ENCODE results near the gene PIP4K2A.

PIP4K2A gene

DNA sequence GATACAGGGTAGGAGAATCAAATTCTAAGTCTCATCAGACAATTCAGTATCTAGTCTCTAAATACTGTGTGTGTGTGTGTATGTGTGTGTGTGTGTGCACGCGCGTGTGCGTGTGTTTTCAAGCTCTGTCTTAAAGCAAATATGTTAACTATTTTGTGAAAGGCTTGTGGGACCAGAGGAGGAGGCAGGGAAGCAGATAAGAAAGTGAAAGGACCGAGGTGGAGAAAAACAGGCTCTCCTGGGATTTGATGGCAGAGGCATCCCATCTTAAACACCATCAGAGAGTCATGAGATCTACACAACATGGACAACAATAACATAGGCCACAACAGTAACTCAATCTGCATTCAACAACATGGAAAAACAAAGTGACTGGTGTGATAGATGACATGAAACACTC is 67.1 kb downstream of the PIP4K2A start:
- DNase-seq (ENCODE audit: low read depth): no peak
- TF ChIP-seq, protein P1, sequence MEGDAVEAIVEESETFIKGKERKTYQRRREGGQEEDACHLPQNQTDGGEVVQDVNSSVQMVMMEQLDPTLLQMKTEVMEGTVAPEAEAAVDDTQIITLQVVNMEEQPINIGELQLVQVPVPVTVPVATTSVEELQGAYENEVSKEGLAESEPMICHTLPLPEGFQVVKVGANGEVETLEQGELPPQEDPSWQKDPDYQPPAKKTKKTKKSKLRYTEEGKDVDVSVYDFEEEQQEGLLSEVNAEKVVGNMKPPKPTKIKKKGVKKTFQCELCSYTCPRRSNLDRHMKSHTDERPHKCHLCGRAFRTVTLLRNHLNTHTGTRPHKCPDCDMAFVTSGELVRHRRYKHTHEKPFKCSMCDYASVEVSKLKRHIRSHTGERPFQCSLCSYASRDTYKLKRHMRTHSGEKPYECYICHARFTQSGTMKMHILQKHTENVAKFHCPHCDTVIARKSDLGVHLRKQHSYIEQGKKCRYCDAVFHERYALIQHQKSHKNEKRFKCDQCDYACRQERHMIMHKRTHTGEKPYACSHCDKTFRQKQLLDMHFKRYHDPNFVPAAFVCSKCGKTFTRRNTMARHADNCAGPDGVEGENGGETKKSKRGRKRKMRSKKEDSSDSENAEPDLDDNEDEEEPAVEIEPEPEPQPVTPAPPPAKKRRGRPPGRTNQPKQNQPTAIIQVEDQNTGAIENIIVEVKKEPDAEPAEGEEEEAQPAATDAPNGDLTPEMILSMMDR (IDR thresholded peaks at IDR 0.05; ENCODE audit: low read depth, low read length, missing control alignments): no peak
- H3K4me3 ChIP-seq (ENCODE audit: low read depth, low read length): no peak overlapping the region

DNA sequence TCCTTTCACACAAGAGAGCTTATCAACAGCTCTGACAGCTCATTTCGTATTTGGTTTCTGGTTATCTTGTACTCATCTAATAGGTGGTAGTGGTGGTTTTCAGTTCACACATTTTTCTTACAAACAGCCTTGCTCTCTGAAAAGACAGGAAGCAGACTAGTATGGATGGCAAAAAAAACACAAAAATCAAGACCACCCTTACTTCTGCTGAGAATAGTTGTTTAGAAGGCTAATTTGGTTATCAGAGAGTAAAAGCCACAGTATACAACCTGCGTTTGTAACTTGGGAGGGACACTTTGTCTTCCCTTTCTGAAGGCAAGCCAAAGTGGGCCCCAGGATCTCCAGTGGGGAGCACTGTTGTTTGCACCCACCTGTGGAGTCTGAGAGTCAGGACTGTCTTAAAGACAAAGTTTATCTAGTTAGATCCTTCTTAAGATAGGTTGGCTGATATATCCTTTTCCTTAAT is 68.0 kb downstream of the PIP4K2A start:
- TF ChIP-seq, protein P1 (IDR thresholded peaks at IDR 0.05; ENCODE audit: low read depth, low read length, missing control alignments): no peak
- DNase-seq (ENCODE audit: low read depth): no peak
- H3K4me3 ChIP-seq (ENCODE audit: low read depth, low read length): no peak overlapping the region

DNA sequence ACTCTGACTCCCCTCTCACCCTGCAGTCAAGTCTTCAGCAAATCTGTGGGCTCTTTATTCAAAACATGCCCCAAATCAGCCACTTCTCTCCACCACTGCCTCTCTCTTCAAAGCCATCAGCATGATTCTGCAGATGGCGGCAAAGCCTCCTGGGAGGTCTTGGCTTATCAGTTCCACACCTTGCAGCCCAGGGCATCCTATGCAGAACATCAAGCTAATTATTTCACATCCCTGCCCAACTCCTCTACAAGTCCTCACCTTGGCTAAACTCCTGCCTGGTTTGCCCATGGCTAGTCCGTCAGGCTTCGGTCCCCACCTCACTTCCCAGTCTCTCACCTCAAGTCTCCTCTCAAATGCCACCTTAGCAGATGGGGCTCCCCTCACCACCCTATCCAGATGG is 70.2 kb downstream of the PIP4K2A start:
- DNase-seq (ENCODE audit: low read depth): no peak
- TF ChIP-seq, protein P1 (IDR thresholded peaks at IDR 0.05; ENCODE audit: low read depth, low read length, missing control alignments): no peak
- H3K4me3 ChIP-seq (ENCODE audit: low read depth, low read length): no peak overlapping the region

DNA sequence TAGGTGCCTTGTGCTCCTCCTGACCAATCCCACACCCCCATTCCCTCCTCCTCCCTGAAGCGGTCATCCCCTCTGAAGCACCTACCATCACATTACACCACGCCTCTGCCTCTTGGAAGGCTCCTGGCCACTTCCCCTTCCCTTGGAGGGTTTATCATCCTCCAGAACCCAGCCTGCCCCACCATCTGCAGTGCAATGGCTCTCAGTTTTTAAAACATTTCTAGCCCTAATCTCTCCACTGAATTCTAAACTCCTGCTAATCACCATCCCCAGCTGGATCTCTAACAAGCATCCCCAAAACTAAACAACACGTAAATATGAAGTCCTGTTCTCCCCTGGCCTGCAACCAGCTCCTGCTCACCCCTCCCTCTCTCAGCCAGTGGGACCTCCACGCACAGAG is 70.6 kb downstream of the PIP4K2A start:
- DNase-seq (ENCODE audit: low read depth): no peak
- TF ChIP-seq, protein P1 (IDR thresholded peaks at IDR 0.05; ENCODE audit: low read depth, low read length, missing control alignments): no peak
- no peak overlapping the region for H3K4me3 ChIP-seq (ENCODE audit: low read depth, low read length)

DNA sequence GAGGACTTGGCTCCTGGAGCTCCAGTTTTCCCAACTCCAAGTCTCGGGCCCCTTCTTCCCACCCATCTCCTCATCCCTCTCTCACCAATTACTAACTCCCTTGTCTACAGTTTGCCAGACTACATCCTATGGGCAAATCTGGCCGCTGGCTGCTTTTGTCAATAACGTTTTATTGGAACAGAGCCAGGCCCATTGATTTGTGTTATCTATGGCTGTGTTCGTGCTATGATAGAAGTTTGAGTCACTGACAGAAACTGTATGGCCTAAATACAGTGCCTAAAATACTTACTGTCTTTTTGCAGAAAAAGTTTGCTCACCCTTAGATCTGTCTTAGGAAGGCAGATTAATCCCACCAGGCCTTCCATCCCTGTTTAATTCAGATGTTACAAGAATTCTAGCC is 71.3 kb downstream of the PIP4K2A start:
- TF ChIP-seq, protein P1 (IDR thresholded peaks at IDR 0.05; ENCODE audit: low read depth, low read length, missing control alignments): no peak
- DNase-seq (ENCODE audit: low read depth): no peak
- H3K4me3 ChIP-seq (ENCODE audit: low read depth, low read length): no peak overlapping the region

DNA sequence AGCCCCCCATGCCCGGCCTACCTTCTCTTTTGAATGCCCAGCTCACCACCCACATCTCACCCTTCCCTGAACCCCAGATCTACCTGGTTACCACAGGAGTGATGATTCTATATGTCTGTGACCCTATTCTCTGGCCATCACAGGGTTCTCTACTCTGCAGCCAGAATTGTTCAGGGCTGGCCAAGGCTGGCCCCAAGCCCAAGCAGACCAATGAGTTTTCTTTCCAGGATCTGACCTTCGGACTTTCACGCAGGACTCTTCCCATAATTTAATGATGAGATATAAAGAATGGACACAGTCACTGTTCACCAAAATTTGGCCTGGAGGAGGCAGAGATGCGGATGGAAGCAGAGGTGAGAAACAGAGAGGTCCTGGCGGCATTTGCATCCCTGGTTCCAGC is 72.6 kb downstream of the PIP4K2A start:
- TF ChIP-seq, protein P1 (IDR thresholded peaks at IDR 0.05; ENCODE audit: low read depth, low read length, missing control alignments): no peak
- no peak overlapping the region for H3K4me3 ChIP-seq (ENCODE audit: low read depth, low read length)
- no peak for DNase-seq (ENCODE audit: low read depth)

DNA sequence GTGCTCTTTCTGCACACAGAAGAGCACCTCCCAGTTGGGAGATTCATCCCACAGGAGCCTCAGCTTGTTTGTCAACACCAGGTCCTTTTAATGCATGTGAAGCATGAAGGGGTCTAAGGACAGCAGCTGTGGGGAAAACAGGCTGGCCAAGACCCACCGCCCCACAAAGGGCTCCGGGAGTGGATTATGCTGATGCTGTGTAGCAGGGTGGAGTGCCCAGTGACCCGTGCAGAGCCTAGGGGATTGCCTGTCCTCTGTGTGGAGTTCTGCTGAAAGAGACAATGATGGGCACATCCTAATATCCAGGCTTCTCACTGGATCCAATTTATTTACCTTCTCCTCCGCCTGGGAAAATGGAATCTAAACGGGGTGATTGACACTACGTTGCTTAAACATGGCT is 74.0 kb downstream of the PIP4K2A start:
- no peak for DNase-seq (ENCODE audit: low read depth)
- TF ChIP-seq, protein P1 (IDR thresholded peaks at IDR 0.05; ENCODE audit: low read depth, low read length, missing control alignments): no peak
- H3K4me3 ChIP-seq (ENCODE audit: low read depth, low read length): no peak overlapping the region

Measured in GM12864 (cell line).